ENCODE data around the gene TSPEAR. TPM values are rescaled to one million over a fixed set of nuclear protein-coding genes. Genes with fewer than 3 reads are reported as not detected.

Gene TSPEAR
- total and polyA plus RNA-seq, 2 of the 13 experiments (the other 11 are each of a cell fraction or from before 2014, with no cell fraction given): 0.07 to 0.32 TPM

DNA sequence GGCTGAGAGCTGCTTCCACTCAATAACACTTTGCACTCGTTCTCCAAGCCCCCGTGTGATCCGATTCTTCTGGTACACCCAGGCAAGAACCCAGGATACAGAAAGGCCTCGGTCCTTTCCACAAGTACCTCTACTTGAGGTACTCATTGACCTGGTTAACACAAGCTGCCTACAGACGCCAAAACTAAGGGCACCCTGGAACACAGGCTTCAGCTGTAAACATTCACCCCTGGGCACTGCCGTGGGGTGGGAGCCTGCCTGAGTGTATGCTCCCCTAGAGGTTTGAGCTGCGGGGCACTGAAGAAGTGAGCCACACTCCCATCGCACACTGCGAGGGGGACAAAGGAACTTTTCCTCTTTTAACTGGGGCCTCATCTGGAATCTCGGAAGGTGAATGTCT lies 225.6 kb downstream of the TSPEAR start (continued):
- TF ChIP-seq, protein P1, sequence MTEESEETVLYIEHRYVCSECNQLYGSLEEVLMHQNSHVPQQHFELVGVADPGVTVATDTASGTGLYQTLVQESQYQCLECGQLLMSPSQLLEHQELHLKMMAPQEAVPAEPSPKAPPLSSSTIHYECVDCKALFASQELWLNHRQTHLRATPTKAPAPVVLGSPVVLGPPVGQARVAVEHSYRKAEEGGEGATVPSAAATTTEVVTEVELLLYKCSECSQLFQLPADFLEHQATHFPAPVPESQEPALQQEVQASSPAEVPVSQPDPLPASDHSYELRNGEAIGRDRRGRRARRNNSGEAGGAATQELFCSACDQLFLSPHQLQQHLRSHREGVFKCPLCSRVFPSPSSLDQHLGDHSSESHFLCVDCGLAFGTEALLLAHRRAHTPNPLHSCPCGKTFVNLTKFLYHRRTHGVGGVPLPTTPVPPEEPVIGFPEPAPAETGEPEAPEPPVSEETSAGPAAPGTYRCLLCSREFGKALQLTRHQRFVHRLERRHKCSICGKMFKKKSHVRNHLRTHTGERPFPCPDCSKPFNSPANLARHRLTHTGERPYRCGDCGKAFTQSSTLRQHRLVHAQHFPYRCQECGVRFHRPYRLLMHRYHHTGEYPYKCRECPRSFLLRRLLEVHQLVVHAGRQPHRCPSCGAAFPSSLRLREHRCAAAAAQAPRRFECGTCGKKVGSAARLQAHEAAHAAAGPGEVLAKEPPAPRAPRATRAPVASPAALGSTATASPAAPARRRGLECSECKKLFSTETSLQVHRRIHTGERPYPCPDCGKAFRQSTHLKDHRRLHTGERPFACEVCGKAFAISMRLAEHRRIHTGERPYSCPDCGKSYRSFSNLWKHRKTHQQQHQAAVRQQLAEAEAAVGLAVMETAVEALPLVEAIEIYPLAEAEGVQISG (CRISPR knock-in tag; IDR thresholded peaks at IDR 0.05): 0 out of 2 replicates have a peak, but pooled peaks have one; percentile 5
- TF ChIP-seq ZBTB38 (CRISPR knock-in tag; IDR thresholded peaks at IDR 0.05) (peak; percentile 9; the same call in 1 of the 2 replicates), ZNF740 (CRISPR knock-in tag; IDR thresholded peaks at IDR 0.05) (no peak)

GRCh38 chr21:44485254-44485793 lies 226.0 kb downstream of the TSPEAR start:
- peak overlapping the region; percentile 36; the same call in 1 of the 2 replicates for H3K9ac ChIP-seq (ENCODE audit: insufficient read depth, low read depth, low read length)
- in situ Hi-C loops (cut with HindIII; ENCODE audit: extremely low pct_ligation_motif_present, low pct_unique_long_range_greater_than_20kb): no loop called here
- TF ChIP-seq ZBTB38 (CRISPR knock-in tag; IDR thresholded peaks at IDR 0.05) (peak; percentile 99), SP1 (IDR thresholded peaks at IDR 0.05) (no peak), SP1 (CRISPR knock-in tag; IDR thresholded peaks at IDR 0.05) (peak; percentile 67; the same call in 1 of the 2 replicates), ZNF235 (CRISPR knock-in tag; IDR thresholded peaks at IDR 0.05; ENCODE audit: borderline replicate concordance) (no peak), NR2F2 (IDR thresholded peaks at IDR 0.05; ENCODE audit: borderline replicate concordance, low read depth) (no peak), ZFP91 (CRISPR knock-in tag; IDR thresholded peaks at IDR 0.05; ENCODE audit: borderline replicate concordance) (peak; percentile 99), KDM2A (CRISPR knock-in tag; IDR thresholded peaks at IDR 0.05; ENCODE audit: borderline replicate concordance, low read depth) (0 out of 2 replicates have a peak, but pooled peaks have one; percentile 8), ZNF225 (CRISPR knock-in tag; IDR thresholded peaks at IDR 0.05) (no peak), SNAPC2 (CRISPR knock-in tag; IDR thresholded peaks at IDR 0.05) (no peak), ATF3 (CRISPR knock-in tag; IDR thresholded peaks at IDR 0.05) (0 out of 2 replicates have a peak, but pooled peaks have one; percentile 20)
- TF ChIP-seq, protein P2, sequence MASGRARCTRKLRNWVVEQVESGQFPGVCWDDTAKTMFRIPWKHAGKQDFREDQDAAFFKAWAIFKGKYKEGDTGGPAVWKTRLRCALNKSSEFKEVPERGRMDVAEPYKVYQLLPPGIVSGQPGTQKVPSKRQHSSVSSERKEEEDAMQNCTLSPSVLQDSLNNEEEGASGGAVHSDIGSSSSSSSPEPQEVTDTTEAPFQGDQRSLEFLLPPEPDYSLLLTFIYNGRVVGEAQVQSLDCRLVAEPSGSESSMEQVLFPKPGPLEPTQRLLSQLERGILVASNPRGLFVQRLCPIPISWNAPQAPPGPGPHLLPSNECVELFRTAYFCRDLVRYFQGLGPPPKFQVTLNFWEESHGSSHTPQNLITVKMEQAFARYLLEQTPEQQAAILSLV (CRISPR knock-in tag; IDR thresholded peaks at IDR 0.05; ENCODE audit: borderline replicate concordance): peak; percentile 51; the same call in 1 of the 2 replicates
- TF ChIP-seq, protein P3, sequence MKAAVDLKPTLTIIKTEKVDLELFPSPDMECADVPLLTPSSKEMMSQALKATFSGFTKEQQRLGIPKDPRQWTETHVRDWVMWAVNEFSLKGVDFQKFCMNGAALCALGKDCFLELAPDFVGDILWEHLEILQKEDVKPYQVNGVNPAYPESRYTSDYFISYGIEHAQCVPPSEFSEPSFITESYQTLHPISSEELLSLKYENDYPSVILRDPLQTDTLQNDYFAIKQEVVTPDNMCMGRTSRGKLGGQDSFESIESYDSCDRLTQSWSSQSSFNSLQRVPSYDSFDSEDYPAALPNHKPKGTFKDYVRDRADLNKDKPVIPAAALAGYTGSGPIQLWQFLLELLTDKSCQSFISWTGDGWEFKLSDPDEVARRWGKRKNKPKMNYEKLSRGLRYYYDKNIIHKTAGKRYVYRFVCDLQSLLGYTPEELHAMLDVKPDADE (CRISPR knock-in tag; IDR thresholded peaks at IDR 0.05): no peak

More at GRCh38 chr21:44485254-44485793, 226.0 kb downstream of the TSPEAR start:
- no peak for FAIRE-seq
- Histone ChIP-seq H2AFZ (ENCODE audit: low read length) (no peak overlapping the region), H3K79me2 (ENCODE audit: insufficient read depth, low read length) (peaks cover 49% of the 10 kb centered on the region), H3K27ac (ENCODE audit: extremely low read length, insufficient read depth, low read length) (peak overlapping the region; percentile 37), H3K4me2 (ENCODE audit: low read depth, low read length) (peak overlapping the region; percentile 70), H3K9me3 (ENCODE audit: low read length) (no peaks in the 10 kb centered on the region), H3K27me3 (ENCODE audit: control insufficient read depth in 1 of 2, insufficient read depth in 2 of 2, low read length in 2 of 2) (no peaks in the 10 kb centered on the region; a peak in 1 of 5 replicates), H4K20me1 (ENCODE audit: insufficient read depth, low read length) (no peaks in the 10 kb centered on the region), H3K4me3 (replicated peaks in 1 of 3; ENCODE audit: insufficient read depth in 1 of 3, low read depth in 2 of 3, low read length in 3 of 3) (peak overlapping the region in 1 of 3 experiments; percentile 44; a peak in 2 of 6 replicates), H3K36me3 (replicated peaks in 1 of 2; ENCODE audit: control insufficient read depth in 1 of 2, insufficient read depth in 2 of 2, low read length in 2 of 2) (peaks cover 5 to 6% of the 10 kb centered on the region in 2 experiments; a peak in 2 of 5 replicates), H3K4me1 (ENCODE audit: insufficient read depth, low read length) (peaks cover 75% of the 10 kb centered on the region)
- intact Hi-C loops (cut with micrococcal nuclease; ENCODE audit: unreplicated experiment): loop anchor here (10.0 kb wide), 1 partner anchor 181 kb away; the partner anchor contains the start of gene PFKL
- no peak for DNase-seq (ENCODE audit: low spot score)
- POLR2A ChIA-PET: no interaction called here
- no peak for ATAC-seq
- 82% methylated on average over 25 of the region's 25 CpGs for WGBS (ENCODE audit: low lambda C conversion rate)
- CTCF ChIA-PET (ENCODE audit: low intra/inter-chr PET ratio, low total read pairs): no interaction called here
- BruUV-seq (replicated peaks): no TSS peak
